Measurements from ENCODE around the gene FRY. TPM values are rescaled to one million over a fixed set of nuclear protein-coding genes. Genes with fewer than 3 reads are reported as not detected.

Gene FRY
- total RNA-seq, 4 donors from 2014 or later, result 5.8 to 17.4 (median 12.0) TPM

DNA sequence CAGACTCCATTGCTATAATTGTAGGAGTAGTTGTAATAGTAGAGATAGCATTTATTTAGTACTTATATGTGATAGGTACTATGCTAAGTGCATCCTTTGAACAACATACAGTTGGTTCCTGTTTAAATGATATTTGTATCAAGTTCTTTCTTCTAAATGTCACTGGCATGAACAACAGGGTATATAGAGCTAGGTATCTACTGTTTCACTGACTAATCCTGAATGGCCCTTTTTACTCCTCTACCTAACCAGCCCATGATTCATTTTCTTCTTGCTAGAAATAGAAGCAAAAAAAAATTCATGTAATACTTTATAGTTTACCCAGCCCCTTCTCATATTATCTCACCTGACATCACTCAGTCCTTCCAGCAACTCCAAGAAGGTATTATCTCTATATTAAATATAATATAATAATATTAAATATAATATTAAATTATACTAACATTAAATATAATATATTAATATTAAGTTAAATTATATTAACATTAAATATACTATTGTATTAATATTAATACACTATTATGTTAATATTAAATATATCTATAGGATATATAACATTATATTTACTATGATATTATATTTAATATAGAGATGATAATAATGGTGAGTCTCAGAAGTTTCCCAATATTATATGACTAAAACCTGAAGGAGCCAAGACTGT lies 74.2 kb downstream of the FRY start:
- Histone ChIP-seq H3K4me3 (no peak overlapping the region), H3K27ac (no peak overlapping the region), H3K36me3 (no peaks in the 10 kb centered on the region), H3K4me1 (no peaks in the 10 kb centered on the region), H3K27me3 (no peaks in the 10 kb centered on the region), H3K9me3 (no peaks in the 10 kb centered on the region)
- TF ChIP-seq POLR2A (IDR thresholded peaks at IDR 0.05), result no peak
- TF ChIP-seq, protein P1, sequence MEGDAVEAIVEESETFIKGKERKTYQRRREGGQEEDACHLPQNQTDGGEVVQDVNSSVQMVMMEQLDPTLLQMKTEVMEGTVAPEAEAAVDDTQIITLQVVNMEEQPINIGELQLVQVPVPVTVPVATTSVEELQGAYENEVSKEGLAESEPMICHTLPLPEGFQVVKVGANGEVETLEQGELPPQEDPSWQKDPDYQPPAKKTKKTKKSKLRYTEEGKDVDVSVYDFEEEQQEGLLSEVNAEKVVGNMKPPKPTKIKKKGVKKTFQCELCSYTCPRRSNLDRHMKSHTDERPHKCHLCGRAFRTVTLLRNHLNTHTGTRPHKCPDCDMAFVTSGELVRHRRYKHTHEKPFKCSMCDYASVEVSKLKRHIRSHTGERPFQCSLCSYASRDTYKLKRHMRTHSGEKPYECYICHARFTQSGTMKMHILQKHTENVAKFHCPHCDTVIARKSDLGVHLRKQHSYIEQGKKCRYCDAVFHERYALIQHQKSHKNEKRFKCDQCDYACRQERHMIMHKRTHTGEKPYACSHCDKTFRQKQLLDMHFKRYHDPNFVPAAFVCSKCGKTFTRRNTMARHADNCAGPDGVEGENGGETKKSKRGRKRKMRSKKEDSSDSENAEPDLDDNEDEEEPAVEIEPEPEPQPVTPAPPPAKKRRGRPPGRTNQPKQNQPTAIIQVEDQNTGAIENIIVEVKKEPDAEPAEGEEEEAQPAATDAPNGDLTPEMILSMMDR (IDR thresholded peaks at IDR 0.05), result no peak
- intact Hi-C loops (cut with DNase I), result no loop called here
- DNase-seq, result no peak

DNA sequence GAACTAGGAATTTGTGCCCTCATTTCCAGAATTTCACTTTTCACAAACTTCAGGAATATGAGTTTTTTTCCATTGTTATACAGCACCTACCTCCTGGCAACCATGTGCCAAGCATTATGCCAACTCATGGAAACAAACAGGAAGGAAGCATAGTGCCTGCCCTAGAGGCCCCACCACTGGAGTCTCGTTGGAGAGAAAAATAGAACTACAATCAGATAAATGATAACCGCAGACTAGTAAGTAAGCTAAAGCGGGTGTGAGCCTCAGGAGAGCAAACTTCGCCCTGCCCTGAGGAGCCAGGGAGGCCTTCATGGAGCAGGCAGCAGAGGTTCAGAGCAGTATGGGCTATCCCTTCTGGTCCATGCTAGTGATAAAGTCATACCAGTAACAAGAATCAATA lies 75.9 kb downstream of the FRY start:
- Histone ChIP-seq H3K4me1 (no peaks in the 10 kb centered on the region), H3K36me3 (no peaks in the 10 kb centered on the region), H3K9me3 (no peaks in the 10 kb centered on the region), H3K4me3 (no peak overlapping the region), H3K27ac (no peak overlapping the region), H3K27me3 (no peaks in the 10 kb centered on the region)
- DNase-seq, result no peak
- TF ChIP-seq, protein P1 (IDR thresholded peaks at IDR 0.05), result no peak
- no peak for TF ChIP-seq POLR2A (IDR thresholded peaks at IDR 0.05)
- intact Hi-C loops (cut with DNase I), result no loop called here
- WGBS, 2 donors, result 61 to 77% methylated on average over 4 of the region's 4 CpGs

DNA sequence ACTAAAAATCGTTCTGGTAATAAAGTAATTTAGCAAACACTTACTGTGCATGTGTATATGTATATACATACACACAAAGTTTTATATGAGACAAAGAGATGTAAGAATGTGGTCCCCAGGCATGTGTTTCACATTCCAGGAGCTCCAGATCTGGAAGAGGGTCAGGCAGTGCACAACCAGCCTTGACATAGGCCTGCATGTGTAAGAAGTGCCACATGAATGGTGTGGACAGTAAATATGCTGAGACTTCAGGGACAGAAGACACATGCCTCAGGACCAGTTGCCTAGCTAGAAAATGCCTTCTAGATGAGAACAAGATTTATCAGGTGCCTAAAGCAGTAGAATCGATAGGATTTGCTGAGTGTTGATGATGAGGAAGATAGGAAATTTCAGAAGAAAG lies 76.4 kb downstream of the FRY start:
- WGBS, 2 donors, result 62 to 72% methylated on average over 2 of the region's 2 CpGs
- Histone ChIP-seq H3K27ac (no peak overlapping the region), H3K36me3 (no peaks in the 10 kb centered on the region), H3K27me3 (no peaks in the 10 kb centered on the region), H3K4me3 (no peak overlapping the region), H3K4me1 (no peaks in the 10 kb centered on the region), H3K9me3 (no peaks in the 10 kb centered on the region)
- DNase-seq, result no peak
- TF ChIP-seq POLR2A (IDR thresholded peaks at IDR 0.05), result no peak
- TF ChIP-seq, protein P1 (IDR thresholded peaks at IDR 0.05), result no peak
- intact Hi-C loops (cut with DNase I), result no loop called here

DNA sequence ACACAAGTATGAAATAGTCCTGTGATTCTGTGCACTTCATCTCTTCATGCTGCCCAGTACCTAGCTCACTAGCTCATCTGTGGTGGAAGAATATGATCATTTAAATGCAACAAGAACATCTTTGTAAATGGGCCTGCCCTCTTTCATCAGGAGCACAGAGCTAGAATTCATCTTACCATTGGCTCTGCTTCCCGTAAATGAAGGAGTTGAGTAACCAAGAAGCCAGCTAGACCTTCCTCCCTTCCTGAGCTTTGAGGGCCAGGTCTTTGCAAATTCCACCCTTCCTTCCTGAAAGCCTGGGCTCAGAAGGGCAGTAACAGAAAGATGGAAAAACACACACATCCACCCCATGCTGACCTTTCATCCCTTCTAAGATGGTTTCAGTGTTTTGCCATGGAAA lies 82.0 kb downstream of the FRY start:
- H3K9me3 ChIP-seq, result no peaks in the 10 kb centered on the region
- no peaks in the 10 kb centered on the region for H3K36me3 ChIP-seq
- TF ChIP-seq POLR2A (IDR thresholded peaks at IDR 0.05), result no peak
- TF ChIP-seq, protein P1 (IDR thresholded peaks at IDR 0.05), result no peak
- no peak overlapping the region for H3K4me3 ChIP-seq
- H3K27me3 ChIP-seq, result no peaks in the 10 kb centered on the region
- DNase-seq, result no peak
- 88 to 100% methylated on average over 1 of the region's 1 CpG for WGBS, 2 donors
- intact Hi-C loops (cut with DNase I), result no loop called here
- H3K4me1 ChIP-seq, result no peaks in the 10 kb centered on the region
- no peak overlapping the region for H3K27ac ChIP-seq

DNA sequence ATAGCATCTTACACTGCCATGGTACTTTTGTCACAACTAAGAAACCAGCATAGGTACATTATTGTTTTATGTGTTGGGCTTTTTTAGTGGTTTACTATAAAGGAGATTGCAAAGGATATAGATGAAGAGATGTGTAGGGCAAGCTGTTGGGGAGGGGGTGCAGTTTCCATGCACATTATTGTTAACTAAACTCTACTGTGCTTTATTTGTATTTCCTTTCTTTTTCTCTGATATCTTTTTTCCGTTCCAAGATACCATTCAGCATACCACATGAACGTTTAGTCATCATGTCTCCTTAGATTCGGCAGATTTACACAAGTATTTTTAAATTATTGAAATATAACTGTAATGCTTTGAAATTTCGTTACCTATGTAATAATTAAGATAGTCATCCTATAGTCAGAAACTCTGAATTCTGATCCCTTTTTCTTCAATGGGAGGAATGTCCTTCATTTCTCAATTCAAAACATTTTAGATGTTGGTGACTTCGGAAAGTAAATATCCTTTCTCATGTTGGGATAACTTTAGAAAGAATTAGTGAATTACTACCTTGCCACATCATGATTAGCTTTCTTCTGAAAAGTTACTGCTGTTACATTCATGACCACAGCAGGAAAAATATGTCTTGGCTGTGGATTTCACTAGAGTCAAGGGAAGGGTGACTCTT lies 82.8 kb downstream of the FRY start:
- WGBS, 2 donors, result 69 to 71% methylated on average over 5 of the region's 5 CpGs
- no peaks in the 10 kb centered on the region for H3K9me3 ChIP-seq
- TF ChIP-seq, protein P1 (IDR thresholded peaks at IDR 0.05), result no peak
- TF ChIP-seq POLR2A (IDR thresholded peaks at IDR 0.05), result no peak
- H3K36me3 ChIP-seq, result no peaks in the 10 kb centered on the region
- DNase-seq, result no peak
- H3K4me3 ChIP-seq, result no peak overlapping the region
- H3K27me3 ChIP-seq, result no peaks in the 10 kb centered on the region
- peak overlapping the region in 1 of 4 donors; percentile 59 for H3K27ac ChIP-seq
- no peaks in the 10 kb centered on the region for H3K4me1 ChIP-seq
- intact Hi-C loops (cut with DNase I), result no loop called here
